ENCODE data around the gene BBLN. TPM values are rescaled to one million over a fixed set of nuclear protein-coding genes. Genes with fewer than 3 reads are reported as not detected.

The BBLN gene
- total RNA-seq, 1 experiment from 2014 or later, result 74.9 TPM

DNA sequence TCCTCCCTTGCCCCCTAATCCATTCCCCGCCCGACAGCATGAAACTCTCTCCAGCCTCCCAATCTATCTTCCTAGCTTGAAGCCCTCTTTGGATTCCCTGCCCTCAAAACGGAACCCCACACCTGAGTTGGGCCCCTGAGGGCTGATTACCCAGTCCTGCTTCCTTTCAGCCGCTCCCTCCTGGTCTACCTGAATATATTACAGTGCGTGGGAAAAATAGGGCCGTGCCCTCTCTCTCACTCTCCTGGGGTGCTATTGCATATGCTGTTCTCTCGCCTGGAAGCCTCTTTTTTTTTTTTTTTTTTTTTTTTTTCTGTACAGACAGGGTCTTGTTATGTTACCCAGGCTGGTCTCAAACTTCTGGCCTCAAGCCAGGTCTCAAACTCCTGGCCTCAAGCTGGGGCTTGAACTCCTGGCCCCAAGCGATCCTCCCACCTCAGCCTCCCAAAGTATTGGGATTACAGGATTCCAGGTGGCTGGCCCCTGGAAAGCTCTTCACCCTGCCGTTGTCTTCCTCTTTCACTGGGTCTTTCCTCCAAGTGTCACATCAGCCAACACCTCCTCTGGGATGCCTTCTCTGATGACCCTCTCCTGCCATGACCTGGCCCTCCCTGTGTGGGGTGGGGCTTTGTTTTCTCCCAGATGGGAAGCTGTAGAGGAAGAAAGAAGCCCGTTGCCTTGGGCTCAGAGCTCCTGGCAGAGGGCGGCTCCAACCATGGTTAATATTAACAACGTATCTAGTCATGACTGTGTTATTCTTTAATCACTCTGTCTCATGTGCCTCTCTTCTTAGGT is 51.3 kb downstream of the BBLN start:
- Histone ChIP-seq H2BK15ac (ENCODE audit: low read depth, low read length) (no peak overlapping the region), H3K18ac (ENCODE audit: insufficient read length, low read depth, low read length) (no peak overlapping the region), H2BK5ac (ENCODE audit: insufficient read length, low read length) (no peak overlapping the region), H3K14ac (ENCODE audit: insufficient read depth, low read length) (no peak overlapping the region), H3K27me3 (ENCODE audit: insufficient read depth, low read length) (no peaks in the 10 kb centered on the region), H3K4me1 (ENCODE audit: insufficient read depth, low read length) (no peaks in the 10 kb centered on the region), H3K9ac (ENCODE audit: extremely low read depth, insufficient read length, low read length) (no peak overlapping the region), H3K79me1 (ENCODE audit: insufficient read depth, low read depth, low read length, poor library complexity, severe bottlenecking) (no peaks in the 10 kb centered on the region), H3K23me2 (ENCODE audit: insufficient read length, low read depth, low read length, poor library complexity, severe bottlenecking) (no peaks in the 10 kb centered on the region), H3K9me3 (ENCODE audit: control insufficient read depth, low read depth, low read length) (no peaks in the 10 kb centered on the region), H2AK5ac (ENCODE audit: insufficient read length, low read length) (no peak overlapping the region), H2BK120ac (ENCODE audit: low read depth, low read length, poor library complexity, severe bottlenecking) (no peak overlapping the region), H2AFZ (ENCODE audit: low read length) (no peak overlapping the region), H4K91ac (ENCODE audit: insufficient read length, low read depth, low read length) (no peak overlapping the region), H3K4ac (ENCODE audit: low read depth, low read length) (no peak overlapping the region), H4K8ac (replicated peaks; ENCODE audit: insufficient read length, low read depth, low read length) (no peak overlapping the region), H3K27ac (ENCODE audit: insufficient read length, low read depth, low read length) (no peak overlapping the region), H3T11ph (ENCODE audit: low read length) (no peak overlapping the region), H3K79me2 (ENCODE audit: insufficient read depth, low read length) (no peaks in the 10 kb centered on the region), H3K56ac (ENCODE audit: insufficient read length, low read depth, low read length) (no peak overlapping the region), H3K23ac (ENCODE audit: insufficient read length, low read depth, low read length) (no peak overlapping the region), H3K4me2 (ENCODE audit: insufficient read depth, insufficient read length, low read length) (no peak overlapping the region), H4K20me1 (ENCODE audit: control insufficient read depth, insufficient read depth, insufficient read length) (no peaks in the 10 kb centered on the region), H4K5ac (ENCODE audit: insufficient read length, low read depth, low read length) (no peak overlapping the region), H2BK12ac (ENCODE audit: insufficient read length, low read depth, low read length) (no peak overlapping the region), H2BK20ac (ENCODE audit: low read depth, low read length, poor library complexity, severe bottlenecking) (no peak overlapping the region)
- DNase-seq, result no peak
- TF ChIP-seq, protein P1, sequence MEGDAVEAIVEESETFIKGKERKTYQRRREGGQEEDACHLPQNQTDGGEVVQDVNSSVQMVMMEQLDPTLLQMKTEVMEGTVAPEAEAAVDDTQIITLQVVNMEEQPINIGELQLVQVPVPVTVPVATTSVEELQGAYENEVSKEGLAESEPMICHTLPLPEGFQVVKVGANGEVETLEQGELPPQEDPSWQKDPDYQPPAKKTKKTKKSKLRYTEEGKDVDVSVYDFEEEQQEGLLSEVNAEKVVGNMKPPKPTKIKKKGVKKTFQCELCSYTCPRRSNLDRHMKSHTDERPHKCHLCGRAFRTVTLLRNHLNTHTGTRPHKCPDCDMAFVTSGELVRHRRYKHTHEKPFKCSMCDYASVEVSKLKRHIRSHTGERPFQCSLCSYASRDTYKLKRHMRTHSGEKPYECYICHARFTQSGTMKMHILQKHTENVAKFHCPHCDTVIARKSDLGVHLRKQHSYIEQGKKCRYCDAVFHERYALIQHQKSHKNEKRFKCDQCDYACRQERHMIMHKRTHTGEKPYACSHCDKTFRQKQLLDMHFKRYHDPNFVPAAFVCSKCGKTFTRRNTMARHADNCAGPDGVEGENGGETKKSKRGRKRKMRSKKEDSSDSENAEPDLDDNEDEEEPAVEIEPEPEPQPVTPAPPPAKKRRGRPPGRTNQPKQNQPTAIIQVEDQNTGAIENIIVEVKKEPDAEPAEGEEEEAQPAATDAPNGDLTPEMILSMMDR (conservative IDR thresholded peaks at IDR 0.05), result no peak
- Mint-ChIP-seq H3K4me1 (peaks cover 0 to 3% of the 10 kb centered on the region in 2 experiments; a peak in 1 of 4 replicates), H3K27ac (peak overlapping the region in 1 of 3 experiments; percentile 56; a peak in 2 of 7 replicates), H3K36me3 (ENCODE audit: insufficient read depth in 1 of 3, low read depth in 3 of 3) (peaks cover 3 to 9% (median 7%) of the 10 kb centered on the region in 3 experiments; a peak in 4 of 7 replicates), H3K4me3 (no peak overlapping the region), H3K27me3 (ENCODE audit: low read depth) (no peaks in the 10 kb centered on the region), H3K9me3 (no peaks in the 10 kb centered on the region)
- no CpG with 5 or more reads among the region's 12 CpGs for WGBS (ENCODE audit: extremely low coverage, insufficient read length, low lambda C conversion rate)
